Hematopoietic multipotent progenitor cell treated with erythropoietin and hydrocortisone succinate and interleukin-3 and kit ligand, for 17 days (in vitro differentiated cells): ENCODE measurements around the gene SPR.

Experiments
- DNase-seq: peaks from one replicate; pipeline ENCODE4 v3.0.0-alpha.2; 2015; ENCODE audit warnings: low spot score

The SPR gene

DNA sequence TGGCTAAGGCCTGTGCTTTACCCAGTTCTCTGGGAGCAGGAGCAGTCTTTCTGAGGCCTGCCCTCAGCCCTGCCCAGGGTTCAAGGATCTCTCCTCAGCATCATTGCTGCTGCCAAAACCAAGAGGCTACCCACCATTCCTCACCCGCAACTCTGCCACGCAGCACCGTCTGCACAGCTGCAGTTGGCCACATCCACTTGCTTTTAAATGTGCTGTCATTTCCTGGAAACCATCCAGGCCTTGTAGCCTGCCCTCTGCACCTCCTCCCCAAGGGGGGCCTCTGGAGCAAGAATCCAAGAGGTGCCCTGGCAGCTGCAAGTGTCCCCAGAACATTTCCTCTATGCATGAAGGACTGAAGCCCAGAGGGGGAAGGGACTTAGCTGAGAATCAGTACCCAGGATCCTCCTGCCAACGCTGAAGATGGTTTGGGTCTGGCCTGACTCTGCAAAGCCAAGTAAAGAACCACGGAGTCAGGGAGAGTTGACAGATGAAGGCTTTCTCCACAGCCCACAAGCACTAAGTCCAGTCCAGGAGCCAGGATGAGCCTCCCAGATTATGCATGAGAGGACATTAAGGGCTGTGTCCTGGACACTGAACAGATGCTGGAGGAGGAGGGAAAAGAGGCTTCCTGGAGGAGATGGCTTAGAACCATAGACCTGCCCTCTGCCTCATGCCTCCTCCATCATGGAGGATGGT is 45.0 kb downstream of the SPR start:
- DNase-seq, result no peak

DNA sequence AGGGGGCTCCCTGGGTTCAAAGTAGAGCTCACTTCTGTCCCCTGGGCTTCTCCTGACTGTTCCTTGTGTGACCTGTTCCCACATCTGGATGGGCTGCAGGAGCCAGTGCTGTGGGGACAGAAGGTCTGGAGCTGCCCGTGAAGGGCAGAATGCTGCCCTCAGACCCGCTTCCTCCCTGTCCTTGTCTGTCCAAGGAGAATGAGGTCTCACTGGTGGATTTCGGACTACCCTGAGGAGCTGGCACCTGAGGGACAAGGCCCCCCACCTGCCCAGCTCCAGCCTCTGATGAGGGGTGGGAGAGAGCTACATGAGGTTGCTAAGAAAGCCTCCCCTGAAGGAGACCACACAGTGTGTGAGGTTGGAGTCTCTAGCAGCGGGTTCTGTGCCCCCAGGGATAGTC is 45.6 kb downstream of the SPR start:
- DNase-seq, result no peak

DNA sequence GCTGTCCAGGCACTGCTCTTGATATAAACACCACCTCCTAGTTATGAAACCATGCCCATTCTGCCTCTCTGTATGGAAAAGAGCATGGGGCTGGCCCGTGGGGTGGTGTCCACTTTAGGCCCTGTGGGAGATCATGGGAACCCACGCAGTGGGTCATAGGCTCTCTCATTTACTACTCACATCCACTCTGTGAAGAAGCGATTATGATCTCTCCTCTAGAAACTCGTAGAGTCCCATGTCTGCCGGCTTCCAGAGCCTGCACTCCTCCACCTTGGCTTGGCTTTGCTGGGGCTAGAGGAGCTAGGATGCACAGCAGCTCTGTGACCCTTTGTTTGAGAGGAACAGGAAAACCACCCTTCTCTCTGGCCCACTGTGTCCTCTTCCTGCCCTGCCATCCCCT is 46.0 kb downstream of the SPR start:
- DNase-seq, result no peak

DNA sequence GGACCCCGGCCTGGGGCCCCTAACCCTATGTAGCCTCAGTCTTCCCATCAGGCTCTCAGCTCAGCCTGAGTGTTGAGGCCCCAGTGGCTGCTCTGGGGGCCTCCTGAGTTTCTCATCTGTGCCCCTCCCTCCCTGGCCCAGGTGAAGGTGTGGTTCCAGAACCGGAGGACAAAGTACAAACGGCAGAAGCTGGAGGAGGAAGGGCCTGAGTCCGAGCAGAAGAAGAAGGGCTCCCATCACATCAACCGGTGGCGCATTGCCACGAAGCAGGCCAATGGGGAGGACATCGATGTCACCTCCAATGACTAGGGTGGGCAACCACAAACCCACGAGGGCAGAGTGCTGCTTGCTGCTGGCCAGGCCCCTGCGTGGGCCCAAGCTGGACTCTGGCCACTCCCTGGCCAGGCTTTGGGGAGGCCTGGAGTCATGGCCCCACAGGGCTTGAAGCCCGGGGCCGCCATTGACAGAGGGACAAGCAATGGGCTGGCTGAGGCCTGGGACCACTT is 46.5 kb downstream of the SPR start:
- DNase-seq, result no peak

DNA sequence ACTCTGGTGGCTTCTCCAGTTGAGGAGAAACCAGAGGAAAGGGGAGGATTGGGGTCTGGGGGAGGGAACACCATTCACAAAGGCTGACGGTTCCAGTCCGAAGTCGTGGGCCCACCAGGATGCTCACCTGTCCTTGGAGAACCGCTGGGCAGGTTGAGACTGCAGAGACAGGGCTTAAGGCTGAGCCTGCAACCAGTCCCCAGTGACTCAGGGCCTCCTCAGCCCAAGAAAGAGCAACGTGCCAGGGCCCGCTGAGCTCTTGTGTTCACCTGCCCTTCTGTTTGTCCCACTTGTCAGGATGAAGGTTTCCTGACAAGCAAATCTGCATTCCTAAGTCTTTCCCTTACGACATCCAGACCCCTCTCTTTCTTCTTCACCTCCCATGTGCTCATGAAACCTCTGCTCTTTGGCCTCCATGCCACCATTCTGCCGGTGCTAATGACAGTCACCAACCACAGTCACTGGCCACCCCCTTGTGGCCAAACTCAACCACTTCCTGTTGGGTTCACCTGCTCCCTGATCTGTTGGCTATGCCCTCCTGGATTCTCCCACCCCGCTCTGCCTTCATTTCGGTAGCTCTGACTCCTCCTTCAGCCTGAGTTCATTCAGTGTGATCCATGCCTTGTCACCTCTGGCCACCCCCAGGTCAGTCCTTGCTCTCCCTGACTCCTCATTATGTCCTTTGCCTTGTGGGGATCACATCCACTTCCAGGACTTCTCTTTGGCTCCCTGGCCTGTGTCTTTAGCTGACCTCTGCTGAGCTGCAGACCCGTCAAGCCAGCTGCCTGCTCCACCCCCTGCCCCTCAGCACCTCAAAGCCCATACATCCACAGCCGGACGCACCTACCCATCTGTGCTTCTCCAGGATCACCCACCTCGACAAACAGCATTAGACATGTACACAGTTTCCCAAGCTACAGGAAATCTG is 47.7 kb downstream of the SPR start:
- DNase-seq, result no peak

DNA sequence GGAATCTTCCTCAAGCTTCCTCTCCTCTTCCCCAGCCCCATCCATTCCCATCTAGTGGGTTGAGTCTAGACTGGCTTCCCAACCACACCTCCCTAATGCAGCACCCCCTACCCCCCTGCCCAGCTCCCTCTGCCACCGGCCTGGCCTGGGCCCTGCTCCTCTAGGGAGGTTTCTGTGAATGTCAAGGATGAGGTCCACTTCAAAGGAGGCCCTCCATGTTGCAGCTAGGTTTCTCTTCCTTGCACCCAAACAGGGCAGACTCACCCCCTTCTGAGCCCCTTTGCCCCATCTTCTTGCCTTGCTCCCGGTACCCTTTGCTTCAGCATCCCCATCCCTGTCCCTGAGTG is 48.4 kb downstream of the SPR start:
- no peak for DNase-seq

DNA sequence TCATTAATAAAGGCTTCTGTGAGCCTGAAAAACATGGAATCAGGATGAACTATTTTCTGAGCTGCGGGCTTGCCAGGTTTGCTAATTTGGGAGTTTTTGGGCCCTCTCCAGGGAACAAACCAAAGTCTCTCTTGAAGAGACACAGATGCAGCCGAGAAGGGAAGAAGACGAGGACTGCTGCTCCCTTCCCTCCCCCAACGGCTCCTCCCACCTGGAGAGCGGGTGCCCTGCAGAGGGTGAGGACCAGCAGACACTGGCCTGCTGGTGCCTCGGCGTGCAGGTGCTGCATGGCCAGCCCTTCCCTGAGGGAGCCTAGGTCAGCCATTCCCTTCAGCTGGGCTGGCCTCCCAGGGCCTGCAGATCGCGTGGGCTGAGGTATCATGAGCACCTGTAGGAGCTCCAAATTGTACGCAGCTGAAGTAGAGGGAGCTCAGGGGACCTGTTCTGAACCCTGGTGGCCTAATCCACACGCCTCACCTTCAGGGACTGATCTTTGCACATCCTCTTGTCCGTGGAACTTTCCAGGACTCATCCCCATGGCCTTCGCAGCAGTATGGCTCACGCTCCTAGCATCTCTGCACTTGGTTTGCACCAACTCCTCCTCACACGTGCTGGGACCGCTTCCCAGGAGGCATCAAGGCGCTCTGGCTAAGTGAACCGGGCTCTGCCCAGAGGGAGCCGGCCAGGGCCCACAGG is 49.6 kb downstream of the SPR start:
- no peak for DNase-seq

DNA sequence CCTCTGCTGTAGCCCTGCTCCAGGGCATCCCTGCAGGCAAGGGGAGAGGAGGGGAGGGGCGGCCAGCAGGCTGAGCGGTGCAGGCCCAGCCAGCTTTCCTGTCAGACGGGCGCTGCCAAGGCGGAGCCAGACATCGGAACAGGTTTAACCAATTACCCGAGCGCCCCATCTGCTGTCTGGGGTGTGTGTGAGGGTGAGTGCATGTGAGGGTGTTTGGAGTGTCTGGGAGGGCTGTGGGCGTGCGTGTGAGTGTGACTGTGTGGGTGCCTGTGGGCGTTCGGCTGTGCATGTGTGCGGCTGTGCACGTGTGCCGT is 50.1 kb downstream of the SPR start:
- no peak for DNase-seq

DNA sequence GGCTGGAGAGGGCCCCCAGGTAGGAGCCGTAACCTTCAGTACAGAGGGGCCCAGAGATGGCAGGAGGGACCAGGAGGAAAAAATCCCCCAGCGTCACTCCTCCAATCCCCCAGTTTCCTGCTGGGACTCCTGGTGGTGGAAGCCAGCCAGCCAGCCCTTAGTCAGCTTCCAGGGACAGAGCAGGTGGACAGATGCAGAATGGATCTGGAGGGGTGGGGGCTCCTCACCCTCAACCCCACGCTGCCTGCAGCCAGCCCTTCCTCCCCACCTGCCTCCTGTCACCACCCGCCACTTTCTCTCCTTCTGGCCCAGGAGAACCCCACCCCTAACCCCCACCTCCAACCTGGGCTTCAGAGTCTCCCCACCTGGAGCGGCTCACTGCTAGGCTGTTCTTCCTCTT is 51.2 kb downstream of the SPR start:
- DNase-seq, result no peak

DNA sequence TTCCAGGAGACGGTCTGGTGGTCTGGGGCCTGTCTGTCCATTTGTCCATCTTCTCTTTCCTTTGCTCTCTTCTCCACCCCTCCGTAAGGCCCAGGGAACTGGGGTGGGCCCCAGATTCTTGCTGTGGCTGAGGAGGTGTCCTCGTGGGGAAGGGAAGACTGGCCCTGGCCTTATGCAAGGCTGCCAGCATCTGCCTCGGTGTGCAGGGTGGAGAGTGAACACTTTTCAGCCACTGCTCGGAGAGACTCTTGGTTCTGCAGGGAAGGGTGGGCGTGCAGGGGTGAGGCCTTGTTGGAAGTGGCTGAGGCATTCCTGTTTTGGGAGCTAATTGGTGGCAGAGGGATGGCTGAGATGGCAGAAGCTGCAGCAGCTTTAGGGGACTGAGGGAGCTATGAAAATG is 53.2 kb downstream of the SPR start:
- DNase-seq, result no peak

DNA sequence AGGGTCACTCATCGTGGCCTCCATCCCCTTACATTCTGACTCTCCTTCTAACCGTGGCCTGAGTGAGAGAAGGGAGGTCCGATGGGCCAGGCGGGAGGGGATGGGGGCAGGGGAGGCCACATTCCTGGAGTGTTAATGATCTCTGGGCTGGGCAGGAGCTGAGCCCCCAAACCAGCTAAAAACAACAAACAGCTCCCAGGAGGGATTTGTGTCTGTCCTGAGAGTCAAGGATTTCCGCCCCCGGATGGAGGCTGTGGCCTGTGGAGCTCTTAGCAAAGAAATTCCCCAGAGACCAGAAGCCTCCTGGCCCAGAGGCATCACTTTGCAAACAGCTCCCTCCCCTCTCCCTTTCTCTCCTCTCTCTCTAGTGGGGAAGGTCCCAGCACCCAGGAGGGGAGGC is 53.6 kb downstream of the SPR start:
- DNase-seq, result no peak
